ENCODE data around the gene TFAP2E.

The TFAP2E gene

GRCh38 chr1:35555601-35556477, 17.3 kb upstream of the TFAP2E start:
- DNase-seq, result no peak
- in situ Hi-C loops (cut with MboI; ENCODE audit: low pct_unique_long_range_greater_than_20kb, low sequenced_read_pairs), result no loop called here

GRCh38 chr1:35556484-35557117, 16.5 kb upstream of the TFAP2E start:
- in situ Hi-C loops (cut with MboI; ENCODE audit: low pct_unique_long_range_greater_than_20kb, low sequenced_read_pairs), result no loop called here
- DNase-seq, result peak; percentile 24

- no peak for DNase-seq
- in situ Hi-C loops (cut with MboI; ENCODE audit: low pct_unique_long_range_greater_than_20kb, low sequenced_read_pairs), result no loop called here
These were observed 15.9 kb upstream of the TFAP2E start, which contains the start of gene KIAA0319L for GRCh38 chr1:35557118-35557610. Gene KIAA0319L (minus strand): TSS chr1:35557403. CDS start chr1:35554491, 2,912 bp downstream.

GRCh38 chr1:35557611-35558373, 15.3 kb upstream of the TFAP2E start, which contains the start of gene NCDN:
Gene NCDN (plus strand): TSS chr1:35557799. CDS start chr1:35558191, 392 bp downstream.
- peak; percentile 96 for DNase-seq
- in situ Hi-C loops (cut with MboI; ENCODE audit: low pct_unique_long_range_greater_than_20kb, low sequenced_read_pairs), result no loop called here

GRCh38 chr1:35558374-35559316, 14.5 kb upstream of the TFAP2E start:
- peak; percentile 31 for DNase-seq

GRCh38 chr1:35559317-35559944, 13.7 kb upstream of the TFAP2E start:
- peak; percentile 20 for DNase-seq
- in situ Hi-C loops (cut with MboI; ENCODE audit: low pct_unique_long_range_greater_than_20kb, low sequenced_read_pairs), result no loop called here

More at GRCh38 chr1:35558374-35559316, 14.5 kb upstream of the TFAP2E start:
- in situ Hi-C loops (cut with MboI; ENCODE audit: low pct_unique_long_range_greater_than_20kb, low sequenced_read_pairs), result no loop called here

GRCh38 chr1:35560256-35561225, 12.6 kb upstream of the TFAP2E start:
- in situ Hi-C loops (cut with MboI; ENCODE audit: low pct_unique_long_range_greater_than_20kb, low sequenced_read_pairs), result loop anchor here (10.0 kb wide), 1 partner anchor 154 kb away; the partner anchor contains the start of gene C1orf216
- DNase-seq, result no peak

GRCh38 chr1:35561297-35561971, 11.7 kb upstream of the TFAP2E start:
- in situ Hi-C loops (cut with MboI; ENCODE audit: low pct_unique_long_range_greater_than_20kb, low sequenced_read_pairs), result loop anchor here (10.0 kb wide), 1 partner anchor 153 kb away; the partner anchor contains the start of gene C1orf216

GRCh38 chr1:35561972-35562680, 11.0 kb upstream of the TFAP2E start:
- in situ Hi-C loops (cut with MboI; ENCODE audit: low pct_unique_long_range_greater_than_20kb, low sequenced_read_pairs), result loop anchor here (10.0 kb wide), 1 partner anchor 153 kb away; the partner anchor contains the start of gene C1orf216
- DNase-seq, result no peak

More at GRCh38 chr1:35561297-35561971, 11.7 kb upstream of the TFAP2E start:
- DNase-seq, result no peak

- in situ Hi-C loops (cut with MboI; ENCODE audit: low pct_unique_long_range_greater_than_20kb, low sequenced_read_pairs), result loop anchor here (10.0 kb wide), 1 partner anchor 152 kb away; the partner anchor contains the start of gene C1orf216
- no peak for DNase-seq
These were observed 9.9 kb upstream of the TFAP2E start for GRCh38 chr1:35563166-35563565.

- DNase-seq, result peak; percentile 62
- in situ Hi-C loops (cut with MboI; ENCODE audit: low pct_unique_long_range_greater_than_20kb, low sequenced_read_pairs), result loop anchor here (10.0 kb wide), 1 partner anchor 151 kb away; the partner anchor contains the start of gene C1orf216
These were observed 8.9 kb upstream of the TFAP2E start for GRCh38 chr1:35564037-35564883.

- in situ Hi-C loops (cut with MboI; ENCODE audit: low pct_unique_long_range_greater_than_20kb, low sequenced_read_pairs), result loop anchor here (10.0 kb wide), 1 partner anchor 150 kb away; the partner anchor contains the start of gene C1orf216
- DNase-seq, result no peak
These were observed 8.0 kb upstream of the TFAP2E start for GRCh38 chr1:35564884-35565741.

GRCh38 chr1:35565742-35566133, 7.4 kb upstream of the TFAP2E start:
- DNase-seq, result no peak
- in situ Hi-C loops (cut with MboI; ENCODE audit: low pct_unique_long_range_greater_than_20kb, low sequenced_read_pairs), result loop anchor here (10.0 kb wide), 1 partner anchor 149 kb away; the partner anchor contains the start of gene C1orf216
